Inferior parietal cortex (tissue), 1 donor: ENCODE results near the gene CRACDL.

Experiments
- DNase-seq: peaks from one replicate; pipeline ENCODE4 v3.0.0-alpha.2; 2016; ENCODE audit errors: extremely low spot score

Gene CRACDL

DNA sequence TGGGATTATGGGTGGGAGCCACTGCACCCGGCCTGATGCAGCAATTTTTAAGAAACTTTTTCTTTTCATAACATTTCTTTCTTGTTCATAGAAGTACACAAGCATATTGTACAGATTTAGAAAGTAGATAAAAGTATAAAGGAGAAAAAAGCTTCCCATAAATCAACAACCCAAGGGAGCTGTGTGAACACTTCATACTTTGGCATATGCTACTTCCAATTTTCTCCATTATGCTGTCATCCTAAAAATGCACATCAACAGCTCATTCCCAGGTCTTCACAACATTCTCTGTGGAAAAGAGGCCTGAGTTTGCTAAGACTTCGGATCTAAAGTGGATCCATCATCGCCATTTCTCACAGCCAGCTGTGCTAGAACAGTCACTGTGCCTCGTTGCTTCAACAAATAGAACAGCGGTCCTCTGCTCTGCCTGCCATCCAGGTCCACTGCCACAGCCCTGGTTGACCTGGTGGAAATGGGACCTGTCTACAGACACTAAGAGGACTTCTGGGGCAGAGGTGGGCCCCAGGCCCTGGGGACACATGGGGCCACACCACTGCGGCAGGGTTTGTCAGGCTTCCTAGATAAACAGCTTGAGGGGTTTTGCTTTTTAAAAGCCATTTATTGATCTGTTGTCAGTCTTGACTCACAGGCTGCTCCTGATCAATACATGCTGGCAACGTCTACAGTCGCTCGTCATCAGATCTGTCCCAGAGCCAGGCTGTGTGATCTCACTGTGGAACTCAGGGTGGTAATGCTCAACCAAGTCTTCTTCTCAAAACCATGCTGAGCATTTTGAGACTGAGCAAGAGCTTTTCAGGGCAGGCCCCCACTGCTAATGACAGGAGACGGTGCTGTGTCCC lies 132.4 kb downstream of the CRACDL start:
- no peak for DNase-seq

DNA sequence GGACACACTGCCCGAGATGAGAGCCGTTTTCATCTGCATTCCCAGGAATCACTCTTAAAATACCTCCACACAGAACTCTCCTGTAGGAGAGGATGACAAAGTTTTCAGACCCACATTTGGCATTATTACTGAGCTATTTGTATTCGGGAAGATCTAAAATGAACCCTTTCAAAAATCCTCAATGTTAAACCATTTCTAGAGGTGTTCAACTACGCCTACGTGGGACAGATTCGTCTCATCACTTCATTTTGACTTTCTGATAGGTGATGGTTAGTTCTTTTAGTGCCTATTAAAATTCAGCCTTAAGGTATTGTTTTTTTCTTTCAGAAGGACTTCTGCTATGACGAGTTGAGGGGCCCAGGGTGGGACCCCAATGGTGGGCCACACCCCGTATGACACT lies 133.7 kb downstream of the CRACDL start:
- no peak for DNase-seq

DNA sequence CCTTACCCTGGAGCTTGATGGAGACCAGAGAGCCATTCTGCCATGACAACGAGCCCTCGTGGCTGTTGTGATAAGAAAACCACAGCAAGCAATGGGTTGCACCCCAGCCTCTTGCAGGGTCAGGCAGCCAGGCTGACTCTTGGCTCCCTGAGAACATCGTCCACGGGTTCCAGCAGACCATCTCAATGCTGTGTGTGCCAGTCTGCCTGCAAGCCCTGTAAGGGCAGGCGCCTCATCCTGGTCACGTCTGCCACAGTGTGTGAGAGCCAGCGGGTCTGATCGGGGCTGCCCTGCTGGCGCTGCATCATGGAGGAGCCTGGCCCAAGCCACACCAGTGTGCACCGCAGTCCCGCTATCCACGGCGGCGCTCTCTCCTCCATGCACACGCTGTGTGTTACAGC lies 134.1 kb downstream of the CRACDL start:
- no peak for DNase-seq

DNA sequence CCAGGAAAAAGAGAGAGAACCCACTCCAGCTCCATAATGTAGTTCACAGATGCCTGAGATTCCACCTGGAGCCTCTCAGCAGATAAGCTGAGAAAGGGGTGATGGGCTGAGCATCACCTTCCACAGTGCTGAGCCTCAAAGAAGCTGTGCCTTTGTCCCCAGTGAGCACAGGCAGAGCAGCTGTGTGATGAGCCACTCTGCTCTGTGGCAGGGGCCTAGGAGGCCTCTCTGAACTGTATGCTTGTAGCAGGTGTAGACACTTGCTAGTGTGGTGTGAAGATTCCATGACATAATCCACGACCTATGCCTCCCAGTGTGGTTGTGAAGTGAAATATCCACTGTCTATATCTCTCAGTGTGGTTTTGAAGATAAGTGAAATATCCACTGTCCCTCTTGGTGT lies 134.7 kb downstream of the CRACDL start:
- no peak for DNase-seq

DNA sequence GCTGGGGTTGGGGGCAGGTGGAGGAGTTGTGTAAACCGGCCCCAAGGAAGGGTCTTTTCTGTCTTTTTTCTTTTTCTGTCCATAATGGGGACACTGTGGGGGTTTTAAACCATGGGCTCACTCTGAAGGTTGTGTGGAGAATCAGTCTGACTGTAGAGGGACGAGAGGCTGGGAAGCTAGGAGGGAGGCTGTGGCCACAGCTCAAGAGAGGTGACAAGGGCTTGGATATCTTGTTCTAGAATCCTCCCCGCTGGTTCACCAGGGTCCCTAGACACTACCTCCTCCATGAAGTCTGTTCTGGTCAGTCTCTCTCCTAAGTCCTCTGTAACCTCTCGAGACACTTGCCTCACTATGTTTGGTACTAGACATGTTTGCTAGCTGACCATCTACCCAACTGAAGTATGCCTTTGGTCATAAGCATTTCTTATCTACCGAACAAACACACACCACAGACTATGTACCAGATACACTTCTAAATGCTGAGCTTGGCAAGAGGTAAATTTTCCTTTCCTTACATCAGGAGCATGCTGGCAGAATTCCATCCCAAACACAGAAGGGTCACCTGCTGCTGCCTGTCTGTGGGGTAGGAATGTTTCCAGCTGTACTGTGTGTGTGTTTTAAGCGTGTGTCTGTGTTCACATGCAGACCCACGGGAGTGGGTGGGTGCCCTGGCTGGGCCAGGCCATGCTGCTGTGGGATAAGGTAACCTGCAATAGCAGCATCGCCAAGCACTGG lies 135.5 kb downstream of the CRACDL start:
- no peak for DNase-seq

DNA sequence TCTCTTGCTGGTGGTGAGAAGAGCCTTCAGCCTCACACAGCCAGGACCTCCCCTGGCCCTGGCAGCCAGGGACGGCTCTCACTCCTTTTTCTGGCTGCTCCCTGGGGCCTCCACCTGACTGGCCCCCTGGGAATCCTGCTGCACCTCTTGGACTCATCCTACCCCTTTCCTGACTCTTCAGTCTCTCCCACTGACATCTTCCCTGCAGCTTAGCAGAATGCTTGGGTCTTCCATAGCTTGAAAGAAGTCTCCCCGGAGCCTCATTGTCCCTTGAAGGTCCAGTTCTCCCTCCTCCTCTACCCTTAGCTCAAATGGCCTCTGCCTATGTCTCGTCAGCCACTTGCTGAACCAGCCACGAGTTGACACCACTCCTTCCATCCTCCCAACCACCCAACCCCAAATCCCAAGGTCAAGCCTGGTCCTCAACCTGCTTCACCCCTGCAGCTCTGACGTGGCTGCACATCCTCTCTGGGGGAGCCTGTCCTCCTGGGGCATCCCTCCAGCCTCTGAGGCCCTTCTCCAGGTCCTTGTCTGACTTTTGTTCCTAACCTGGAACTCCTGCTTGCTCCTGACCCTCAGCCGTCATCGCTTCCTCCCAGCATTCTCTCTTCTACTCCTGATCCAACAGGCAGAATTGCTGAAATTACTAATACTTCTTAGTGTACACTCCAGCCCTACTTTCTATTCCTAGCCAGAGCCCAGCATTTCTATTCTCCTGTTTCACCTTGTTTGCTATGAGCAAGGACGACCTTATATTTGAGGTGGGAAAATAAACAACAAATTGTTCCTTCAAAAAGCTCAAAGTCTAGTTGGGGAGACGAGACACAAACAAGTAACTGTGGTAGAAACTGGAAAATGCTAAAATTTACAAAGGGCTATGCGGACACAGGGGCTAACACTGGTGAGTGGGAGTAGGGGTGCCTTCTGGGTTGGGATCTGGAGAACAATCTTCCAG lies 136.4 kb downstream of the CRACDL start:
- DNase-seq = no peak

DNA sequence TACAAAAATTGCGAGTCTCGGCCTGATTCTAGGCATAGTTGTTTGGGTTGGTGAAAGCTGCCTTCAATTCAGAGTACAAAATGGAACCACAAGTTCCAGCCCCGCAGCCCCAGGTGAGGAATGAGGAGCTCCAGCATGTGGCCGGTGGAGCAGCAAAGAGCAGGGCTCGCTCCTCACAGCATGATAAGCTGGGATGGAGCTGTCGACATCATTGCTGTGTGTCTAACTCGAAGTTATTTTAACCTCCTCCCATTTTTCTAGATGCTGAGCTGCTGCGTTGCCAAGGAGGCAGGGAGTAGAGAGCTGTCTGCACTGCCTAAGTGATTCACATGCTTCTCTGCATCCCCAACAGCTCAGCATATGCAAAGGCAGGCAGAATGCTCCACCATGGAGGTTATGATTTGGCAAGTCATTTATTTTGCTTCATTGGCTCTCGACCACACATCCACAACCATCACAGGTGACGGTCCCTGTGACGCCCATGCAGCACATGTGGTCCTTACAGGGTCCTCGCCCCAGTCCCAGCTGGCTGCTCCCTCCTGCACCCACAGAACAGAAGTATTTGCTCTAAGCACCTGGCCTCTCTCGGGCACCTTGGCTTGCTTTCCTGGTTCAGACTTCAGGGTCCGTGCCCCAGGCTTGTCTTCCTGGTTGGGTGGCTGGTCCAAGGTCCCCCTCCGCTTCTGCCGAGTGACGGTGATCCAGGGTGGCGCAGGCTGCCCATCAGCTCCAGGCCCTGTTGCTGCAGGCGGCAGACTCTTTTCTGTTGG lies 139.1 kb downstream of the CRACDL start:
- DNase-seq = no peak

DNA sequence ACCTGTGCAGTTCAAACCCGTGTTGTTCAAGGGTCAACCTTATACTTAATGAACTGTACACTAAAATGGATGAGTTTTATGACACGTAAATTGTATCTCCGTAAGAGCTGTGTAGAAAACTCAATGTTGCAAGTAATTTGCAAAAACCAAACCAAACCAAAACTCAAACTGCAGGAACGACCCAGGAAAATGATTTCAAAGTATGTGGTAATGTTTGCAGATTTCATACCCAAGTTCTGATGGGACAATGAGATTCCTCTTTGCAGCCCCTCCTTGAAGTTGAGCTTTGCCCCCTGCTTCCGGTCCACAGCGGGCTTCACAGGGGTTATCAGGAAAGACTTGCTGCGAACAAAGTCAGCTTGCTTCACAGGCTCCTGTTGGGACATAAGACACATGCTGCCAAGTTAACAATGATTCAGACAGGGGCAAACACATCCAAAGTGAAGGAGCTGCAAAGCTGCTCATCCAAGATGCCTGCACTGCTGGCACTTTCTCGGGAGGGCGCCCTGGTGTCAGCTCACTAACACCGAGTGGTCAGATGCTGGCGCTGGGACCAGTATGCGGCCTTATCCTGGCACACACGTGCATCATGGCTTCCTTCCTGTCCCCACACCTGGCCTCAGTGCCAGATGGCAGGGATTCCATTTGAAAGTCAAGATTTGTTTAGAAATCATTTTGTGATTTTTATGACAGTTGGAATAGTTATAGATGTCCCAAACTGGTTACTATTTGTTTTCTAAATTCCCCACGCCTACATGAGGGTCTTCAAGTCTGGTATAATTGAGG lies 139.9 kb downstream of the CRACDL start:
- no peak for DNase-seq

DNA sequence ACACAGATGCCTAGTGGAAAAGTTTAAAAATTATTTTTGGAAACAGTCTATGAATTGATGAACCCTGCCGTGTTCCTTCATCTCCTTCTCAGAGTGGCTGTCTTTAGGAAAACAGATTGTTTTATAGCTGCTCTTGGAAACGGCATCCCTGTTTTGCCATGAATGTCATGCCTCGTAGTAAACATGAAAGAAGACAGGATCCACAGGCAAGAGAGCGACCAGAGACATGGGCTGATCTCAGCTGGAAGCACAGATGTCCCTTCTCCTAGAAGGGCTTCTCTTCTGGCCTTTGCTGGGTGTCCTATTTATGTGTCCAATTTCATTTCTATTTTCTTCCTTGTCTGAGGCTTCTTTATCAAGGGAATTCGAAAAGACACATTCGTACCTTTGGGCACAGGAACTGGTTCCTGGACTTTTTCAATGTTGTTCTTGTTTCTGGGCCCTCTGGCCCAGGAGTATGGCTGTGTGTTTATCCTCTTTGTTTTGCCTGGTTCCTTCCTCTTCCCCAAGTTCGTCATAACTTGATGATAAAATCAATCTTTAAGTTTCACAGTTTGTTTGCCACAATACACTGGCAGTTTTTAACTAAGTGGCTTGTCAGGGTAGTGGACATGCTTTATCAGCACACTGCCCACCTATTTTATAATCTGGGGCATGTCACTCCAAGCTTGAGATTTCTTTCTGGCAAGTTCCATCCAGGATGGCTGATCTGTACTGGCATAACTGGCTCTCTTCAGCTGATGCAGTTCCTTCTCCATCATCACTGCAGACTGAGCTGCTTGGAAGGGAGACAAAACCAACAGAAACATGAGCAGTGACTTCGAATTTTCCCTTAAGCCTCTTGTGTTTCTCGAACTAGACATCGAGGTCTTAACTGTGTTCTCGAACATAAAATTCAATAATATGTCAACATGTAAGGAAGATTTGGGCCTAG lies 141.9 kb downstream of the CRACDL start:
- DNase-seq = no peak

DNA sequence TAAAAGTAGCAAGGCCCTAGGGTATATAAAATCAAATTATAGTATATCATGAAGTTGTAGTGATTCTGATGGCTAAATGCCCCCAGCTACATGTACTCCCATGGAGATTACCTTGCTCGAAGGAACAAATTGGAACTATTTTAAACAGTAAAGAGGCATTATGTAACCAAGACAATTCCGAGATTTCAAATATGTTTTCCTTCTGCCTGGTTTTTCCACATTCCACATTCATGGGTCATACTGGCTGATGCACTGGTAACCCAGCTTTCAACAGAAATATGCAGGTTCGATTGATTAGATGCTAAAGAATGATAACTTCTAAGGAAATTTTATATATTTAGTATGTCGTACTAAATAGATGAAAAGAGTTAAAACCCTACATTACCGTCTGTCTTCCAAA lies 142.8 kb downstream of the CRACDL start:
- no peak for DNase-seq

DNA sequence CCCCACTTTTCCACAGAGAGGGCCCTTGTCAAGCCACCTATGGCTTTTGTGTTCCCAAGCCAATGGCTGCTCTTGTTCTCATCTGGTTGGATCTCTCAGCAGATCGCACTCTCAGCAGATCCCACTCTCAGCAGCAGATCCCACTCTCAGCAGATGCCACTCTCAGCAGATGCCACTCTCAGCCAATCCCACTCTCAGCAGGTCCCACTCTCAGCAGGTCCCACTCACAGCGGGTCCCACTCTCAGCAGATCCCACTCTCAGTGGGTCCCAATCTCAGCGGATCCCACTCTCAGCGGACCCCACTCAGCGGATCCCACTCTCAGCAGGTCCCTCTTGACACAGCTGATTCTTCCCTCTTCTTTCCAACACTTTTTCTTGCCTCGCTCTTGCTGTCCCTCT lies 145.8 kb downstream of the CRACDL start:
- no peak for DNase-seq

DNA sequence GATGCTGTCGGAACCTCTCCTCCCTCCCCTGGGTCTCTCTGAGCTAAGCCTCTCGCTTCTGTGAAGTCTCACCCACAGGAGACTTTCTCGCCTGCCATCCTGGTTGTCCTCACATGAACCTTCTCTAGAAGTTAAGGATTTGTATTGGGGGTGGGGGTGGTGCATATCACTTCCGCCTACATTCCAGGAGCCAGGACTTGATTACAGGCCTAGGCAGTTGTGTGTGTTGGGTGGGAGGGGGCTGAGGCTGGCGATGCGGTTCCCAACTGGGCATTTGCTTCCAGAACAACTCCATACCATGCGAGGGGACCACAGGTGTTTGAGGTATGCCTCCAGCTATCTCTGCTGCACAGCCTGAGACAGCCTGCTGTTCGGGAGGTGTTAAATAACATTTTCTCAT lies 148.3 kb downstream of the CRACDL start:
- DNase-seq = no peak

DNA sequence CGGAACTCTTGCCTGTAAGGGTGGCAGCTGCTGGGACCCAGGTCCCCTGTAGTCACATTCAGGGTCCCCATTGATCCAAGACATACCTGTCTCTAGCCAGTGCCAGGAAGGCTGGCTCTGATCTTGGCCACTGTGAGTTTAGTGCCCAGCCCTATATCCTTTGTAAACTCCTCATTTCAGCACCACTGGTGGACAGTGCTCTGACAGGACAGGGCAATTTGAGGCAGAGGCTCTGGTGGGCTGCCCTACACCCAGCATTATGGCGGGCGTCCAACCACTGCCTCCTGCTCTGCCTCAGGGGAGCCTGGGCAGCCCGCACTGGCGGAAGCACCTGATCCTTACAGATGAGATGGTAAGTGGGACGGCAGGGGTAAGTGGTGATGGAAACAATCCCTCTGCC lies 149.8 kb downstream of the CRACDL start:
- no peak for DNase-seq

DNA sequence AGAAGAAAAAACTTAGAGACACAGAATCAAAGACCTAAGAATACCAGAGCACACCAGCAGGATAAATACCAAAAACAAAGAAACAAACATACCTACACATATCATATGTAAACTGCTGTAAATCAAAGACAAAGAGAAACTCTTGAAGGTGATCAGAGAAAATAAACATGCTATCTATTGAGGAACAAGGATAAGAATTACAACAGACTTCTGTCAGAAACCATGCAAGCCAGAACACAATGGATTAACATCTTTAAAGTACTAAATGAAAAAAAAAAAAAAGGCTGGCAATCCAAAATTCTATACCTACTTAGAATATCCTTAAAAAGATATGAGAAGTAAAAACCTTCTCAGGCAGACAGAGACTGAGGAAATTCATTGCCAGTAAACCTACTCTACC lies 153.5 kb downstream of the CRACDL start:
- DNase-seq = no peak

DNA sequence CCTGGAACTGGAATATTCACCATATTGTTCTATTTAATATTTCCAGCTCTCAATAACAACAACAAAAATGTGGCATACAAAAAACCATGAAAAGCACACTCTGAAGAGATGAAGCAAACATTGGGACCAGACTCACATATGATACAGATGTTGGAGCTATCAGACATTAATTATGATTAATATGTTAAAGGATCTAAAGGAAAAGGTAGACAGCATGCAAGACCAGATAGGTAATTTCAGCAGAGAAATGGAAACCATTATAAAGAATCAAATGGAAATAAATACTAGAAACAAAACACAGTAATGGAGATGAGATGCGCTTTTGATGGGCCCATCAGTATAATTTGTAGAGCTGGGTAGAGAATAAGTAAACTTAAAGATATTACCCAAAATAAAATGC lies 154.2 kb downstream of the CRACDL start:
- DNase-seq = no peak

DNA sequence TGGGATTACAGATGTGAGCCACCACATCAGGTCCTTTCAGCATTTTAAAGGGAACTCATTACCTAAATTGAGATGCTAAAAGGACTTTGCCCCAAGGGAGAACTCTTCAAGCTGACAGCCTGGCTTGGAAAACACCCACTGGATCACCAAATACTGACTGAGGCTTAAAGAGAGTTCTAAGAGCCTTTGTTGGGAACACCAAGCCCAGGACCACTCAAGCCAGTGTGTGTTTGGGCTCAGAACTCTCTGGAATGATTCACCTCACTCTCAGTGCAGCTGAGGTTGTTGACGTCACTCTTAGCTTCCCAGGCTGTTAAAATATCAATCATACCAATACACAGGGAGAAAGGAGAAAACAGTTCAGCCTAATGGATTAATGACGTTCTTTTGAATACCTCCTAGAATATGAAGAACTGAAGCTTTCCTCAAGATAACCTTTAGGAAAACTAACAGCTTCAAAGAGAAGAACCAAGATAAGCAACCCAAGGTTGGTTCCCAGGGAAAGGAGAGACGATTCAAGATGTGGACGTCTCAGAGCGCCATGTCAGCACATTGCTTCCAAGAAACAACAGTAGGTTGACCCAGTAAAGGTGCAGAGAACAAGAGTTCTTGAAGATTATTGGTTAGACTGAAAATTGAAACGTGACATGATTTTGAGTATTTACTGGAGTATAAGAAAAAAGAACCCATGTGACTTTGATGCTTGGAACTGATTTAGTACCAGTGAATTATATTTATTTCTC lies 157.1 kb downstream of the CRACDL start:
- no peak for DNase-seq

DNA sequence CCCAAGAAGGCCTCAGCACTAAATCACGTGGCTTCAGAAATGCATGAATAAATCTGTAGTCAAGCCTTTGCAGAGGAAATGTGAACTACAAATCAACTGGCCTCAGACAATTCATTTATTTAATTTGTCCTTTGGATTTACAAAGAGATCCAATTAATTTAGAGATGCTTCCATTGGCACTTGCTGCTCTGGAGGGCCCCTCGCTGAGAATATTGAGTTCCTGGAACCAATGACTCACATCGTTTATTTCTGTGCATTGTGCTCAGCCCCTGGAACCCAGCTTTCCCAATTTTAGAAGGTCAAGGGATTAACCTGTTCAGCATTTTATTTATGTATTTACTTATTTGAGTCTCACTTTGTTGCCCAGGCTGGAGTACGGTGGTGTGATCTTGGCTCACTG lies 157.9 kb downstream of the CRACDL start:
- no peak for DNase-seq

DNA sequence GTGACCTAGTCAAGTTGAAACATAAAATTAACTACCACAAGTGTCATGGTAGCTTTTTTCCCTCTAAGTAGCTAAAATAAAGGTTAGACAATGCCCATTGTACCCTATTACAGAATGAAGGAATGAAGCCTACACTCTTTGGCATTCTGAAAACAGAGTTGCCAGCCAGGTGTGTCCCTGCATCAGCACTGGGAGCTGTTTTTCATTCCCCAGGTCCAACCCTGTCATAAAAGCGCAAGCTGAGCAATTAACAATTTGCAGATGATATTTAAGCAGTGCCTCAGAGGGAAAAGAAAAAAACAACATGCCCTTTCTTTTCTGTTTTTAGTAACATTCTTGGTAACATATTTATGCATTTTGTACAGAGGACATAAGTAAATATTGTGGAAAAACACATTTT lies 158.3 kb downstream of the CRACDL start:
- DNase-seq = no peak

DNA sequence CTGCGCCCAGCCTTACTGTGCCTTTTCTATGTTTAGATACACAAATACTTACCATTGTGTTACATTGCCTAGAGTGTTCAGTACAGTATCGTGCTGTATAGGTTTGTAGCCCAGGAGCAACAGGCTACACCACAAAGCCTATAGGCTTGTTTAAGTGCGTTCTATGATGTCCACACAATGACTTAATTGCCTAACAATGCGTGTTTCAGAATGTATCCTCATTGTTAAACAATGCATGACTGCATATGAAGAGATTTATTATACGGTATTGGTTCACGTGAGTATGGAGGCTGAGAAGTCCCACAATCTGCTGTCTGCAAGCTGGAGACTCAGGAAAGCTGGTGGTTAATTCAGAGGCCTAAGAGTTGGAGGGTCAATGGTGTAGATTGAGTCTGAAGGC lies 158.9 kb downstream of the CRACDL start:
- DNase-seq = no peak
